H54 (cell line): Measurements from ENCODE around the gene TSR3.

Source experiments
- DNase-seq: peaks from one replicate; pipeline ENCODE4 v3.0.0; 2011; ENCODE audit warnings: low spot score, mixed read lengths; ENCODE audit not compliant: insufficient read length
- FAIRE-seq: peaks from 3 replicates; lab custom pipeline; 2011; peaks lifted over from hg19 to GRCh38; lab: Jason Lieb, UNC
- POLR2A ChIP-seq: IDR thresholded peaks from 2 replicates; pipeline ENCODE4 v1.6.1; 2011; ENCODE audit warnings: low read depth, mild to moderate bottlenecking, low read length

TSR3 gene

GRCh38 chr16:1383556-1383955 is 31.9 kb upstream of the TSR3 start:
- TF ChIP-seq POLR2A, result no peak
- no peak for FAIRE-seq

GRCh38 chr16:1381612-1382406 is 30.1 kb upstream of the TSR3 start:
- no peak for TF ChIP-seq POLR2A
- FAIRE-seq (no peak), DNase-seq (no peak)

More at GRCh38 chr16:1383556-1383955, 31.9 kb upstream of the TSR3 start:
- no peak for DNase-seq

GRCh38 chr16:1380195-1380594 is 28.5 kb upstream of the TSR3 start:
- TF ChIP-seq POLR2A, result no peak
- FAIRE-seq, result no peak
- no peak for DNase-seq

GRCh38 chr16:1379304-1380076 is 27.8 kb upstream of the TSR3 start:
- FAIRE-seq, result no peak

GRCh38 chr16:1378804-1379303 is 27.2 kb upstream of the TSR3 start:
- peak; percentile 28 for TF ChIP-seq POLR2A
- DNase-seq, result peak; percentile 95
- peak; percentile 52 for FAIRE-seq

More at GRCh38 chr16:1379304-1380076, 27.8 kb upstream of the TSR3 start:
- peak; percentile 77 for DNase-seq
- peak; percentile 79 for TF ChIP-seq POLR2A

- no peak for DNase-seq
- TF ChIP-seq POLR2A, result no peak
- FAIRE-seq, result no peak
Measured at GRCh38 chr16:1378087-1378803, 26.6 kb upstream of the TSR3 start.

GRCh38 chr16:1377406-1378010 is 25.8 kb upstream of the TSR3 start:
- no peak for FAIRE-seq
- TF ChIP-seq POLR2A, result no peak
- DNase-seq, result no peak

- FAIRE-seq, result no peak
- no peak for DNase-seq
- no peak for TF ChIP-seq POLR2A
Measured at GRCh38 chr16:1375741-1376410, 24.2 kb upstream of the TSR3 start.

GRCh38 chr16:1375298-1375640 is 23.6 kb upstream of the TSR3 start:
- no peak for TF ChIP-seq POLR2A
- DNase-seq, result no peak
- FAIRE-seq, result no peak

- FAIRE-seq (no peak), DNase-seq (no peak)
- no peak for TF ChIP-seq POLR2A
Measured at GRCh38 chr16:1374418-1375297, 23.0 kb upstream of the TSR3 start.

- no peak for DNase-seq
- no peak for TF ChIP-seq POLR2A
- FAIRE-seq, result no peak
Measured at GRCh38 chr16:1372292-1372950, 20.7 kb upstream of the TSR3 start.
